Neutrophil (primary cell): ENCODE measurements around the gene MSANTD4.
"Not testable (repeated sequence)": the region's sequence is repeated elsewhere in the genome, so short reads cannot be mapped to it uniquely, and the experiment has no call there.

Experiments used
- H3K27ac ChIP-seq: fragments of 200-600 bp; sonication (generic); 2 replicates; pipeline ENCODE4 v1.5.1; 2016; ENCODE audit warnings: mild to moderate bottlenecking, moderate library complexity
- H3K27me3 ChIP-seq: fragments of 200-600 bp; sonication (generic); 2 replicates; pipeline ENCODE4 v1.6.0; 2016; ENCODE audit warnings: mild to moderate bottlenecking
- H3K36me3 ChIP-seq: fragments of 200-600 bp; sonication (generic); 2 replicates; pipeline ENCODE4 v1.5.1; 2017
- H3K4me1 ChIP-seq, 2 experiments: fragments of 200-600 bp in 1 of 2; sonication (generic) in 1 of 2; 1 replicate in 1 of 2; 2 replicates in 1 of 2; pipeline versions ENCODE4 v1.5.1 to v1.6.1; 2013 to 2016; ENCODE audit warnings: low read depth in 1 of 2, low read length in 1 of 2, mild to moderate bottlenecking in 1 of 2, moderate library complexity in 1 of 2; ENCODE audit not compliant: control insufficient read depth in 1 of 2, insufficient read depth in 1 of 2
- H3K4me3 ChIP-seq, 2 experiments: fragments of 200-600 bp in 1 of 2; sonication (generic) in 1 of 2; 1 replicate in 1 of 2; 2 replicates in 1 of 2; pipeline ENCODE4 v1.5.1; 2013 to 2016; ENCODE audit warnings: low read depth in 1 of 2, low read length in 1 of 2, mild to moderate bottlenecking in 1 of 2, moderate library complexity in 1 of 2
- H3K9me3 ChIP-seq: fragments of 200-600 bp; sonication (generic); 2 replicates; pipeline ENCODE4 v1.5.1; 2016
- TF ChIP-seq, protein P1 (sequence below): fragments of 200-600 bp; sonication (generic); IDR thresholded peaks from 2 replicates; pipeline ENCODE4 v1.5.1; 2016; ENCODE audit warnings: antibody characterized with exemption

Gene MSANTD4

DNA sequence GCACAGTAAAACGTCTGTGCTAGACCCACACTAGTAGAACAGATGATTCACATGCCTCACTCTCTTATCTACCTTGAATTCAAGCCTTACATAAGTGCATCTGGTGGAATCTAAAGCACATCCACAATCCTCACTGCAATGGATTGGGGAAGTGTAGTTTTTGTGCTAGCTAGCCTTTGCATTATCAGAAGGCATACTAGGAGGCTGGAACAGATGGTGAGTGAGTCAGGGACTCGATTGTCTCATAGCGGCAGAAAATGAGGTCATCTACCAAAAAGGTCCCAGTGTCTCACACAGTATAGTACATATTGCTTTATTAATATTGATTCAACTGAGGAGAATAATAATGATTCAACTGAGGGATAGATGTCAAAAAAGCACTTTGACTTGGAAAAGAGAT lies 9.3 kb downstream of the MSANTD4 start:
- TF ChIP-seq, protein P1, sequence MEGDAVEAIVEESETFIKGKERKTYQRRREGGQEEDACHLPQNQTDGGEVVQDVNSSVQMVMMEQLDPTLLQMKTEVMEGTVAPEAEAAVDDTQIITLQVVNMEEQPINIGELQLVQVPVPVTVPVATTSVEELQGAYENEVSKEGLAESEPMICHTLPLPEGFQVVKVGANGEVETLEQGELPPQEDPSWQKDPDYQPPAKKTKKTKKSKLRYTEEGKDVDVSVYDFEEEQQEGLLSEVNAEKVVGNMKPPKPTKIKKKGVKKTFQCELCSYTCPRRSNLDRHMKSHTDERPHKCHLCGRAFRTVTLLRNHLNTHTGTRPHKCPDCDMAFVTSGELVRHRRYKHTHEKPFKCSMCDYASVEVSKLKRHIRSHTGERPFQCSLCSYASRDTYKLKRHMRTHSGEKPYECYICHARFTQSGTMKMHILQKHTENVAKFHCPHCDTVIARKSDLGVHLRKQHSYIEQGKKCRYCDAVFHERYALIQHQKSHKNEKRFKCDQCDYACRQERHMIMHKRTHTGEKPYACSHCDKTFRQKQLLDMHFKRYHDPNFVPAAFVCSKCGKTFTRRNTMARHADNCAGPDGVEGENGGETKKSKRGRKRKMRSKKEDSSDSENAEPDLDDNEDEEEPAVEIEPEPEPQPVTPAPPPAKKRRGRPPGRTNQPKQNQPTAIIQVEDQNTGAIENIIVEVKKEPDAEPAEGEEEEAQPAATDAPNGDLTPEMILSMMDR = no peak
- H3K4me1 ChIP-seq = no peaks in the 10 kb centered on the region
- no peak overlapping the region for H3K4me3 ChIP-seq
- H3K27me3 ChIP-seq = no peaks in the 10 kb centered on the region
- no peak overlapping the region for H3K27ac ChIP-seq
- no peaks in the 10 kb centered on the region for H3K9me3 ChIP-seq
- H3K36me3 ChIP-seq = peaks cover 10% of the 10 kb centered on the region

DNA sequence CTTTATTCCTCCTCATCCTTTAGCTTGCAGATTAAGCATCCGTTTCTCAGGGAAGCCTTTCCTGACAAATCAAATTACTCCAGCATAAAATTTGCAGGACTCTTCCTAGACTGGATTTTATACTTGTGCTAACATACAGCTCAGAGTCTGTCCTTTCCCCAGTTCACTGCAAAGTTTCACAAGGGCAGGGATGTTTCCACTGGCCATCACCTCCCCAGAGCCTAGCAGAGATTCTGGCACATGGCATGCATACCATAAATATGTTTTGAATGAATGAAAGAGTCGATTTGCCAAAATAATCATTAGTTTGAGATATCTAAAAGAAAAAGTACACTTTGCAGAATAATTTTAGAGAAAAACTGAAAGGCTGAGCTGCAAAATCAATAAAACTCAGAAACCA lies 10.6 kb downstream of the MSANTD4 start:
- H3K27me3 ChIP-seq = no peaks in the 10 kb centered on the region
- H3K4me1 ChIP-seq = no peaks in the 10 kb centered on the region
- no peak overlapping the region for H3K4me3 ChIP-seq
- no peaks in the 10 kb centered on the region for H3K9me3 ChIP-seq
- H3K27ac ChIP-seq = no peak overlapping the region
- peaks cover 10% of the 10 kb centered on the region for H3K36me3 ChIP-seq
- TF ChIP-seq, protein P1 = no peak

DNA sequence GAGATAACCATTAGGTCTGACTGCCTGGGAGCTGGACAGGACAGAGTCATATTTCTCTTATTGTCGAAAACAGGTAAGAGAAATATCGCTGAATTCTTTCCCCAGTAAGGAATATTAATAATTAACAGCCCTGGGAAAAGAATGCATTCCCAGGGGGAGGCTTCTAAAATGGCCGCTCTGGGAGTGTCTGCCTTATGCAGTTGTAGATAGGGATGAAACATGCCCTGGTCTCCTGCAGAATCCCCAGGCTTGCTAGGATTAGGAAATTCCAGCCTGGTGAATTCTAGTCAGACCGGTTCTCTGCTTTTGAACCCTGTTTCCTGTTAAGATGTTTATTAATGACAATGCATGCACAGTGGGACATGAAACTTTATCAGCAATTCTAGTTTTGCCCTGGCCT lies 18.9 kb downstream of the MSANTD4 start:
- H3K9me3 ChIP-seq, H3K4me1 ChIP-seq, H3K27me3 ChIP-seq, H3K36me3 ChIP-seq, H3K27ac ChIP-seq, H3K4me3 ChIP-seq: not testable (repeated sequence)

DNA sequence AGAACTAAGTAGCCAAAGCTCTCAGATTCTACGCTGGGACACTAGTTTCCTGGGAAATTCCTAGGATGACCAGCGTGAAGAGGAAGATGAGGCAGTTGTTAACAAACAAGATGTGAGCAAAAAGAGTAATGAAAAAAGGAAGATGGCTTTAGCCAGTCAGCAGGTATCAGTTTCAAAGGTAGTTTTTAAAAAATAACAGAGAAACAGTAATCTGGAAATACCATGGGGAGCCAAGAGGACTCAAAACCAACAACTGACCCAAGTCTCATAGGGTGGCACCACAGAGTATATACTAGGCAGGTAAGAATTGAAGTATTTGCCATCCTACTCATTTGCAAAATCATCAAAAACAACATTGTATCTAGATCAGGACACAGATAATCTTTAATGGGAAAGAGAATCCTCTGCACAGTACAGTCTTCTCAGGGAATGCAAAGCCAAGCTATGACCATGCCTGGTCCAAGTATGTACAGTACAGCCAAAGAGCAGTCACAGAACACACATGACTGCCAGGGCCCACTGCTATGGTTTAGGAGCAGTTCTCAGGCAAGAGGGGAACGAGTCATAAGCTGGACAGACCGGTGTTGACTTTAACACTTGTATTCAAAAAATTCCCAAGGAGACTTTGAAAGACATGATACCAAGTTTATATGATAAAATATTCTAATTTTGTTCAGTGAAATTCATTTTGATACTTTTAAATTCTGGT lies 20.6 kb downstream of the MSANTD4 start:
- Histone ChIP-seq H3K36me3 (no peaks in the 10 kb centered on the region), H3K27me3 (no peaks in the 10 kb centered on the region), H3K27ac (no peak overlapping the region), H3K9me3 (no peaks in the 10 kb centered on the region), H3K4me1 (no peaks in the 10 kb centered on the region), H3K4me3 (no peak overlapping the region)
- TF ChIP-seq, protein P1 = no peak

DNA sequence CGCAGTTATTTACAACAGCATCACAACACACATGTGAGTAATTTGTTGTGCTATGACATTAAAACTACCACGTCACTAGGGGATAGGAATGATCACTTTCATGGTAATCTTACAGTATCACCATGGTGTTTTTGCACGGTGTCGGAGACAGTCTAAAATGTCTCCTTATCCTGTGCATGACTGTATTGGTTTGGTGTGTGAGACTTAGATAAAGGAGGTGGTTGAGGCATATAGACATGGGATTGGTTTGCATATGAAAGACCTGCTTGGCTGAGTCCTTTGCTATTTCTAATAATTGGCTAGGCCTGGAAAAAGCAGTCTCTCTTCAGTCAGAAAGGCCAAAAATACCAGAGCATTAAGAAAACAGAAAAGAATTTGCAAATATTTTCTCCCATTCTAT lies 30.2 kb downstream of the MSANTD4 start:
- Histone ChIP-seq H3K36me3 (no peaks in the 10 kb centered on the region), H3K27me3 (no peaks in the 10 kb centered on the region), H3K4me1 (no peaks in the 10 kb centered on the region), H3K27ac (no peak overlapping the region), H3K4me3 (no peak overlapping the region), H3K9me3 (no peaks in the 10 kb centered on the region)
- TF ChIP-seq, protein P1 = no peak

DNA sequence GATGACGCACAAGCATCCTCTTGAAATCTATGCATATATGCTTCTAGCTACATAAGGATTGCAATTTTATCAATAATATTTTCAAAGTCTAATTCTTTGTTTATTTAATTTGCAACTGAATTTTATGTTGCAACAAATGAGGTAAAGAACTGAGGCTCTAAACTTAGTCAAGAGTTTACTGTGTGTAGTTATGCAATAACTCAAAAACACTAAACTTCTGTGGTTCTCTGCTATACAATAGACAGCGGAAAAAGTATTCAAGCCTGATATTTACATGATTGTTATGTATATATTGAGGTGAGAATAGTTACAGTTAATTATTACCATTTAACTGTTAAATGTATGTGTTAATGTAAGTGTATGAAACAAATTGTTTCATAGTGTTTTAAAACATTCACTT lies 32.9 kb downstream of the MSANTD4 start:
- Histone ChIP-seq H3K4me1 (no peaks in the 10 kb centered on the region), H3K9me3 (no peaks in the 10 kb centered on the region), H3K27me3 (no peaks in the 10 kb centered on the region)

More for the DNA sequence above, 32.9 kb downstream of the MSANTD4 start:
- TF ChIP-seq, protein P1 = no peak
- H3K4me3 ChIP-seq = no peak overlapping the region
- no peak overlapping the region for H3K27ac ChIP-seq
- no peaks in the 10 kb centered on the region for H3K36me3 ChIP-seq
